Camera-type eye (tissue), 1 donor: ENCODE measurements around the gene GNA15. TPM values are rescaled to one million over a fixed set of nuclear protein-coding genes. Genes with fewer than 3 reads are reported as not detected.

Experiments
- total RNA-seq: library from RNA; depleted of rRNA; stranded (reverse); fragments of >200 nt; gene quantifications from one replicate; pipeline ENCODE4 v1.2.3, GENCODE V29; 2014

Gene GNA15, protein sequence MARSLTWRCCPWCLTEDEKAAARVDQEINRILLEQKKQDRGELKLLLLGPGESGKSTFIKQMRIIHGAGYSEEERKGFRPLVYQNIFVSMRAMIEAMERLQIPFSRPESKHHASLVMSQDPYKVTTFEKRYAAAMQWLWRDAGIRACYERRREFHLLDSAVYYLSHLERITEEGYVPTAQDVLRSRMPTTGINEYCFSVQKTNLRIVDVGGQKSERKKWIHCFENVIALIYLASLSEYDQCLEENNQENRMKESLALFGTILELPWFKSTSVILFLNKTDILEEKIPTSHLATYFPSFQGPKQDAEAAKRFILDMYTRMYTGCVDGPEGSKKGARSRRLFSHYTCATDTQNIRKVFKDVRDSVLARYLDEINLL
- total RNA-seq = 3.0 TPM

GRCh38 chr19:3135961-3136683 lies at the start of gene GNA15:
GNA15 (plus strand) TSS chr19:3136033; CDS start chr19:3136451, 418 bp downstream.

DNA sequence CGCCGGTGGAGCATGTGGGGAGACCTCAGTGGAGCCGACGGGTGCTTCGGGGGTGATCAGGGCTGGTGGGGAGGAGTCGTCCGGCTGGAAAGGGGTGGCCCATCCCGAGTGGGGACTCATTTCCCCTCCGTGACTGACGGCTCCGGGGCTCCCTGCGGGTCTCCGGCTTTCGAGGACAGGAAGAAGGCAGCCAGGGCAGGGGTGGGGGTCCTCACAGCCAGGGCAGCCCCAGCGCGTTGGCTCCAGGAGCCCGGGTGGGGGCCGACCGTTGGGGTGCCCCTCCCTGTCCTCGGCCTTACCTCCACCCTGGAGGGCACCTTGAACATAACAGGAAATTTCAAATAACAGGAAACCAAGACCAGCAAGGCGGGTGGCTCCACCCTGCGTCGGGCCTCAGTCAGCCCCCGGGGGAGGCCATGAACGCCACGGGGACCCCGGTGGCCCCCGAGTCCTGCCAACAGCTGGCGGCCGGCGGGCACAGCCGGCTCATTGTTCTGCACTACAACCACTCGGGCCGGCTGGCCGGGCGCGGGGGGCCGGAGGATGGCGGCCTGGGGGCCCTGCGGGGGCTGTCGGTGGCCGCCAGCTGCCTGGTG lies 42.6 kb downstream of the GNA15 start, which contains the start of gene S1PR4:
TSS of gene S1PR4 (plus strand) at position 393 of the 596 bp plus-strand sequence. CDS start at position 417, 24 bp downstream.

DNA sequence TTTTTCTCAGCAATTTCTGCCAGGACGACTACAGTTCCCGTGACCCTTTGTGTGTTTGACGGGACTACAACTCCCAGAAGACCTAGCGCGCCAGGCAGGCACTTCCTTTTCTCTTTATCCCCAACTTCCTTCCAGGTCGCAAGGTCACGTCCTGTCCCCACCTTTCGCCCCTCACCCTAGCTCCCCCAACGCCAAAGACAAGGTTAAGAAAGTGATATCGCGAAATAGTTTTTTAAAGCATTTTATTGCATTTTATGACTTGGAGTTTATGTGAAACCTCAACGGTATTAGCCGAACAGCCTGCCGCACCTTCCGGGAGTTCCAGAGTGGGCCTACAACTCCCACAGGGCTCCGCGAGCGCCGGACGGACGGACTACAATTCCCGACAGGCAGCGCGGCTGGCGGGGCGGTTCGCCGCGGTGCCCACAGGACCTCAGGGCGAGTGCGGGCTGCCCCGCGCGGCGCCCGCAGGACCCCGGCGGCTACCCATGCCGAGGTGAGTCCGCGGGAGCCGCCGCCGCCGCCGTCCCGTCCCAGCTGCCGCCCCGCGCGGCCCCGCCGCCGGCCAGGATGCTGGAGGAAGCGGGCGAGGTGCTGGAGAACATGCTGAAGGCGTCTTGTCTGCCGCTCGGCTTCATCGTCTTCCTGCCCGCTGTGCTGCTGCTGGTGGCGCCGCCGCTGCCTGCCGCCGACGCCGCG lies 49.8 kb downstream of the GNA15 start, which contains the start of gene NCLN:
TSS of gene NCLN (plus strand) at position 470 of the 699 bp plus-strand sequence. CDS start at position 571, 101 bp downstream.

Other genes starting within 250 kb of the GNA15 start
- 5.6 TPM for gene ZNF57, start 235.1 kb upstream of the GNA15 start, total RNA-seq
- 7.6 TPM for gene ZNF77, start 191.1 kb upstream of the GNA15 start, total RNA-seq
- 5.2 TPM for gene TLE6, start 158.5 kb upstream of the GNA15 start, total RNA-seq
- gene TLE2, start 106.8 kb upstream of the GNA15 start, total RNA-seq = 40.1 TPM
- 128 TPM for gene TLE5, start 73.5 kb upstream of the GNA15 start, total RNA-seq
- gene GNA11, start 41.7 kb upstream of the GNA15 start, total RNA-seq = 40.5 TPM
- 0.38 TPM for gene S1PR4, start 42.7 kb downstream of the GNA15 start, total RNA-seq
- gene NCLN, start 49.9 kb downstream of the GNA15 start, total RNA-seq = 19.5 TPM
- gene CELF5, start 88.6 kb downstream of the GNA15 start, total RNA-seq = 13.4 TPM
- gene NFIC, start 230.6 kb downstream of the GNA15 start, total RNA-seq = 63.5 TPM